HTR-8/SVneo (cell line): ENCODE measurements around the gene UBXN10.
"Not testable (repeated sequence)": the region's sequence is repeated elsewhere in the genome, so short reads cannot be mapped to it uniquely, and the experiment has no call there.

Experiments
- DNase-seq: peaks from one replicate; pipeline ENCODE4 v3.0.0; 2011; ENCODE audit warnings: low spot score, mixed read lengths; ENCODE audit not compliant: insufficient read length
- FAIRE-seq: peaks from 2 replicates; lab custom pipeline; 2011; peaks lifted over from hg19 to GRCh38; lab: Jason Lieb, UNC

UBXN10 gene

DNA sequence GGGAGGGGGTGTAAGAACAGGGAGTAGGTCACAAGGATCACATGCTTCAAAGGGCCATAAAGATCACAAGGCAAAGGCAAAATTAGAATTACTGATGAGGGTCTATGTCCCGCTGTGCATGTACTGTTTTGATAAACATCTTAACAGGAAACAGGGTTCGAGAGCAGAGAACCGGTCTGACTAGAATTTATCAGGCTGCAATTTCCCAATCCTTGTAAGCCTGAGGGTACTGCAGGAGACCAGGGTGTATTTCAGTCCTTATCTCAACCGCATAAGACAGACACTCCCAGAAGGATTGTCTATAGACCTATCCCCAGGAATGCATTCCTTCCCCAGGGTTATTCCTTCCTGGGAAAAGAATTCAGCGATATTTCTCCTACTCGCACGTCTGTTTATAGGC is 46.7 kb downstream of the UBXN10 start:
- DNase-seq, FAIRE-seq: not testable (repeated sequence)

DNA sequence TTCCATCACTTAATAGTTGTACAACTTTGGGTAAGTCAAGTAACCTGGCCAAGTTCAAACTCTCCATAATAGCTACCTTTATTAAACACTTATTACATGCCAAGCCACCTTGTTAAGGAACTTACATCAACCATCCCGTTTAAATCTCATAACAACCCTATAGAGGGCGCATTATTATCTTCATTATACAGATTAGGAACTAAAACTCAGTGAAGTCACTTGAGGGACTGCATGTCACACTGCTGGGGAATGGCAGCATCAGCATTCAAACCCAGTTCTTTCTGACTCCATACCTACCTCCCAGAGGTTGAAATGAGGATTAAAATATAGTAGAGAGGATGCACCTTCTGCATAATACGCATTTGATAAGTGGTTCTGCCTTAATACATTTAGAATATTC is 47.5 kb downstream of the UBXN10 start:
- FAIRE-seq = no peak
- DNase-seq = no peak

DNA sequence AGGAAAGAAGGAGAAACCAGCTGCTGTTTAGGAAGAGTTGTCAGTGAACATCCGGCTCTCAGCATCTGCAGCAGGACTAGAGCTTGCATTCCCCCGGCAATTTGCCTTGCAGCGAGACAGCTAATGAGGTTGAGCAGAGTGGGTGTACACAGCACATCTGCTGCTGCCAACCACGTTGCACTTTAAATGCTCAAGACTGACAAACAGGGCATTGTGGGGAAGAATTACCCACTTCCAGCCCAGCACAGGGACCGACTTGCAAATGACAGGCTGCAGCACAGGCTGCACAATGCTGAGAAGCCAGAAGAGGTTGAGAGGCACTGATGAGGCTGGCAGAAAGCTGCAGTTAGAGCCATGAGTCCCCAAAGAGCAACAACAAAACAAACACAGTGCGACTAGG is 48.0 kb downstream of the UBXN10 start:
- FAIRE-seq = no peak
- no peak for DNase-seq

DNA sequence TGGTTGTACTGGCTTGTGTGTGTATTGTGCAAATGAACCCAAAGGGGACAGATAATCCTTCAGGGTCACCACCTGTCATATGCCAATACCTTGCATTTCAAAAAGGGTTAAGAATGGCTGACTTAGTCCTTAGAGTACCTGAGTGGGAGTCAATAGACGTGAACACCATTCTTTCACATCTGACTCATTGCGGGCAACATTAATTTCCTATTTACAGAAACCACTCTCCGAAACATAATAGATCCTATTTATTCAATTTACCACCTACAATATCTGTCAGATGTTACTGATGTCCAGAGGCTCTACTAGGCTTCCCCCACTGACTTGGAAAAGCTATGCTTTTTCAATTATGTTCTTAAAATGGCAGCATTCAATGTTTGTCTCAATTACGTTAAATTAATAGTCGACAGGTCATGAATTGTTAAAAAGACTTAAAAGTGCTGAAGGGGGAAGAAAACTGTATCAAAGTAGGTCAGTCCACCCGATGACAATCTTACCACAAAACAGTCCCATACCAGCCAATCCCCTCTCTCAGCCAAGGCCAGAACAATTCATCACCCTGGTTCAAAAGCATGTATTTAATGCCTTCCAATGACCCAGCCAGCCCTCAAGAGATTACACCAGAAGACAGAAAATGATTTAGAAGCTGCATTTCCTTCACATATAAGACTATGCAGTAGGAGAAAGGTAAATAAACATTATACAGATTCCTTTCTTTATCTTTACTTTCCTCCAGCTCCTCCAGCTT is 49.1 kb downstream of the UBXN10 start:
- FAIRE-seq = no peak
- DNase-seq = no peak

DNA sequence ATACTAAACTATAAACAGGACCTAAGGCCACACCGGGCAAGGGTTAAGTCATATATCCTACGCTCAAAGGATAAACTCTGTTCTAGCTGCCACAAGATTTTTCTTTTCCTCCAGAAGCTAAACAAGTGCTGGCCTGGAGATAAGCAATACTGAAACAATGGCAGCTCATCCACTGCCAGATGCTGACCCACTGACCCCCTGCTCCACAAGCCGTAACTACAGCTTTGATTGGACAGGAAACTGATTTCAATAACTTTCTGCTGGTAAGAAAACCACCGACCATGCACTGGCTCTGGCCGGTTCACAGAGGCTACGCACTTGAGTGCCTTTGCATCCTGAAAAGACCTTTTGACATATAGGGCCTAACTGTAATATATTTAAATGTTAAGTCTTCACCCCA is 51.8 kb downstream of the UBXN10 start:
- FAIRE-seq (no peak), DNase-seq (no peak)

DNA sequence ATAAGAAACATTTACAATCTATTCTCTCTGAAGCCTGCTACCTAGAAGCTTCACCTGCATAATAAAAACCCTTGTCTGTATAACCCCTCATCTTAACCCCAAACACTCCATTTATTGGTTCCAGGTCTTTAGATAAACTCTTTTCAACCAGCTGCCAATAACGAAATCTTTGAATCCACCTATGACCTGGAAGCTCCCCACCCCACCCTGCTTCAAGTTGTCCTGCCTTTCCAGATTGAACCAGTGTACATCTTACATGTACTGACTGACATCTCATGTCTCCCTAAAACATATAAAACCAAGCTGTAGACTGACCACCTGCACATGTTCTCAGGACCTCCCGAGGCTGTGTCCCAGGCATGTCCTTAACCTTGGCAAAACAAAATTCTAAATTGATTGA is 54.1 kb downstream of the UBXN10 start:
- DNase-seq = no peak
- no peak for FAIRE-seq

DNA sequence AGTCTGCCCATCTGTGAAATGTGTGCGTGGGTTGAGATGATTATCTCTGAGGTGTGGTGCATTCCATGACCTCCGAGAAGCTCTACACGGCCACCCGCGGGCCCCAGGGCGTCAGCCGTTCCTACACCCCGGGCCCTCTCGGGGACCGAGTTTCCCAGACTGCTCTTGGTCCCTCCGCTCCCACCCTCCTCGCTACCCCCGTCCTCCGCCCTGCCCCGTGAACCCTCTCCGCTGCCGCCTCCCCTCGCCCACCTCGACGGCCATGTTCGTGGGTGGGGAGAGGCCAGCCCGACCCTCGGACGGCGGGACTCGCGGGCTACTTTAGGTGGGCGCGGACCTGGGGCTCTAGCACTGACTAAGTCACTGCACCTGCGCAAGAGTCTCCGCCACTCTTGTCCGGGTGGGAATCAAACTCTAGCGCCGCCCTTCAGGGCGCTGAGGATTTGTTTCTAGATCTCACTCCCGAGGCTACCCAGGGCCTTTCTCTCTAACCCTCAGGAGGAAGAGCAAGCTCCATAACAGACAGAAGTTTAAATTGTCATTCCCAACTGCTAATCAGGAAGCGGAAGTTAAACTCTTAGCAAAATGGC is 57.1 kb downstream of the UBXN10 start:
- no peak for DNase-seq
- no peak for FAIRE-seq
